Muscle layer of duodenum (tissue), 2 donors: ENCODE results near the gene ARHGAP22.

ENCODE experiments used
- H3K27ac ChIP-seq: one replicate; pipeline ENCODE4 v1.7.0; 2013; ENCODE audit warnings: mild to moderate bottlenecking, low read length
- H3K27me3 ChIP-seq: one replicate; pipeline ENCODE4 v1.7.0; 2013; ENCODE audit warnings: low read depth, mild to moderate bottlenecking, control low read depth, low read length
- H3K36me3 ChIP-seq, 2 donors: one replicate each; pipeline ENCODE4 v1.7.0; 2013; ENCODE audit warnings: low read length in 2 of 2, control low read depth in 1 of 2, mild to moderate bottlenecking in 1 of 2; ENCODE audit not compliant: insufficient read depth in 2 of 2, control insufficient read depth in 1 of 2
- H3K4me1 ChIP-seq, 2 donors: one replicate each; pipeline ENCODE4 v1.7.0; 2013; ENCODE audit warnings: low read length in 2 of 2, mild to moderate bottlenecking in 2 of 2, control low read depth in 1 of 2, moderate library complexity in 1 of 2; ENCODE audit not compliant: insufficient read depth in 2 of 2, control insufficient read depth in 1 of 2
- H3K4me3 ChIP-seq, 2 donors: one replicate each; pipeline ENCODE4 v1.7.0; 2013; ENCODE audit warnings: low read length in 2 of 2, low read depth in 1 of 2, mild to moderate bottlenecking in 1 of 2
- H3K9me3 ChIP-seq, 2 donors: one replicate each; pipeline ENCODE4 v1.7.0; 2013; ENCODE audit warnings: low read length in 2 of 2, control low read depth in 1 of 2, mild to moderate bottlenecking in 1 of 2; ENCODE audit not compliant: control insufficient read depth in 1 of 2
- donor health status: healthy.

Gene ARHGAP22

GRCh38 chr10:48485711-48486110 is 119.2 kb downstream of the ARHGAP22 start:
- Histone ChIP-seq H3K4me3 (no peak overlapping the region), H3K27me3 (no peaks in the 10 kb centered on the region), H3K27ac (no peak overlapping the region), H3K4me1 (no peaks in the 10 kb centered on the region), H3K36me3 (no peaks in the 10 kb centered on the region), H3K9me3 (no peaks in the 10 kb centered on the region)

GRCh38 chr10:48484911-48485310 is 120.0 kb downstream of the ARHGAP22 start:
- Histone ChIP-seq H3K9me3 (no peaks in the 10 kb centered on the region), H3K4me3 (no peak overlapping the region), H3K27ac (no peak overlapping the region), H3K27me3 (no peaks in the 10 kb centered on the region), H3K4me1 (no peaks in the 10 kb centered on the region), H3K36me3 (no peaks in the 10 kb centered on the region)

- Histone ChIP-seq H3K36me3 (no peaks in the 10 kb centered on the region), H3K4me3 (no peak overlapping the region), H3K9me3 (no peaks in the 10 kb centered on the region), H3K27me3 (no peaks in the 10 kb centered on the region), H3K27ac (no peak overlapping the region), H3K4me1 (no peaks in the 10 kb centered on the region)
Observed at GRCh38 chr10:48482207-48482606, 122.7 kb downstream of the ARHGAP22 start.

GRCh38 chr10:48481385-48481784 is 123.5 kb downstream of the ARHGAP22 start:
- Histone ChIP-seq H3K4me3 (no peak overlapping the region), H3K4me1 (no peaks in the 10 kb centered on the region), H3K27me3 (no peaks in the 10 kb centered on the region), H3K36me3 (no peaks in the 10 kb centered on the region), H3K9me3 (no peaks in the 10 kb centered on the region), H3K27ac (no peak overlapping the region)

- no peaks in the 10 kb centered on the region for H3K27me3 ChIP-seq
- H3K4me3 ChIP-seq: no peak overlapping the region
- H3K36me3 ChIP-seq: no peaks in the 10 kb centered on the region
- H3K9me3 ChIP-seq: no peaks in the 10 kb centered on the region
- no peaks in the 10 kb centered on the region for H3K4me1 ChIP-seq
- H3K27ac ChIP-seq: no peak overlapping the region
Observed at GRCh38 chr10:48480397-48481374, 124.2 kb downstream of the ARHGAP22 start.

GRCh38 chr10:48478980-48479811 is 125.7 kb downstream of the ARHGAP22 start:
- Histone ChIP-seq H3K27ac (no peak overlapping the region), H3K27me3 (no peaks in the 10 kb centered on the region), H3K36me3 (no peaks in the 10 kb centered on the region), H3K4me3 (no peak overlapping the region), H3K9me3 (no peaks in the 10 kb centered on the region), H3K4me1 (no peaks in the 10 kb centered on the region)

- Histone ChIP-seq H3K4me1 (no peaks in the 10 kb centered on the region), H3K36me3 (no peaks in the 10 kb centered on the region), H3K27me3 (no peaks in the 10 kb centered on the region), H3K9me3 (no peaks in the 10 kb centered on the region), H3K27ac (no peak overlapping the region), H3K4me3 (no peak overlapping the region)
Observed at GRCh38 chr10:48478469-48478868, 126.4 kb downstream of the ARHGAP22 start.

- H3K9me3 ChIP-seq: no peaks in the 10 kb centered on the region
- no peaks in the 10 kb centered on the region for H3K27me3 ChIP-seq
- H3K36me3 ChIP-seq: no peaks in the 10 kb centered on the region
- no peak overlapping the region for H3K4me3 ChIP-seq
- H3K4me1 ChIP-seq: no peaks in the 10 kb centered on the region
- no peak overlapping the region for H3K27ac ChIP-seq
Observed at GRCh38 chr10:48477616-48478015, 127.3 kb downstream of the ARHGAP22 start.

- Histone ChIP-seq H3K4me3 (no peak overlapping the region), H3K27me3 (no peaks in the 10 kb centered on the region), H3K4me1 (no peaks in the 10 kb centered on the region), H3K36me3 (no peaks in the 10 kb centered on the region), H3K9me3 (no peaks in the 10 kb centered on the region), H3K27ac (no peak overlapping the region)
Observed at GRCh38 chr10:48477141-48477540, 127.7 kb downstream of the ARHGAP22 start.

GRCh38 chr10:48476279-48476982 is 128.4 kb downstream of the ARHGAP22 start:
- Histone ChIP-seq H3K27me3 (no peaks in the 10 kb centered on the region), H3K9me3 (no peaks in the 10 kb centered on the region), H3K4me3 (no peak overlapping the region), H3K4me1 (no peaks in the 10 kb centered on the region), H3K36me3 (no peaks in the 10 kb centered on the region), H3K27ac (no peak overlapping the region)

GRCh38 chr10:48475943-48476278 is 129.0 kb downstream of the ARHGAP22 start:
- Histone ChIP-seq H3K27ac (no peak overlapping the region), H3K36me3 (no peaks in the 10 kb centered on the region), H3K4me3 (no peak overlapping the region)

More at GRCh38 chr10:48475943-48476278, 129.0 kb downstream of the ARHGAP22 start:
- Histone ChIP-seq H3K9me3 (no peaks in the 10 kb centered on the region), H3K27me3 (no peaks in the 10 kb centered on the region), H3K4me1 (no peaks in the 10 kb centered on the region)
